K562 (cell line): ENCODE measurements around the gene CREG2. TPM values are rescaled to one million over a fixed set of nuclear protein-coding genes. Genes with fewer than 3 reads are reported as not detected.

Experiments used
- ATAC-seq: fragments of 200-7000 bp; cut with Tn5 transposase; 3 replicates; pipeline ENCODE4 v1.9.1; 2020; ENCODE audit warnings: moderate library complexity
- BruUV-seq: library from RNA; stranded (reverse); fragments of 400-500 nt; replicated peaks from 2 replicates; lab custom pipeline; 2021; lab: Mats Ljungman, UMichigan
- CTCF ChIA-PET: fragments of 300-600 bp; formaldehyde crosslinking; extraction: SDS; loops from one replicate; lab custom pipeline; 2021; ENCODE audit warnings: low intra/inter-chr PET ratio; lab: Yijun Ruan, JAX
- POLR2A ChIA-PET: fragments of 300-600, 350-650 bp; sonication (Branson Sonifier 250); formaldehyde crosslinking; extraction: SDS; loops from one replicate; lab custom pipeline; 2021; ENCODE audit warnings: antibody characterized with exemption, inconsistent platforms; lab: Yijun Ruan, JAX
- DNase-seq, 4 experiments: peaks; one replicate each; pipeline versions ENCODE4 v3.0.0 to v3.0.0-alpha.2; 2011 to 2018; ENCODE audit warnings: low spot score in 3 of 4, mixed read lengths in 3 of 4; ENCODE audit errors: extremely low read depth in 1 of 4
- FAIRE-seq: peaks from 2 replicates; lab custom pipeline; 2011; peaks lifted over from hg19 to GRCh38; lab: Jason Lieb, UNC
- H2AFZ ChIP-seq: 2 replicates; pipeline ENCODE4 v1.6.0; 2011; ENCODE audit warnings: low read depth, low read length, control low read depth, inconsistent platforms
- H3K27ac ChIP-seq: fragments of 200-600 bp; 3 replicates; pipeline ENCODE4 v1.8.0; 2011; ENCODE audit warnings: low read depth, mild to moderate bottlenecking, control low read depth, inconsistent platforms, low read length, moderate library complexity, mixed read lengths; ENCODE audit errors: extremely low read depth
- H3K27me3 ChIP-seq, 2 experiments: fragments of 300-600 bp in 1 of 2; 2 replicates in 1 of 2; 3 replicates in 1 of 2; pipeline versions ENCODE4 v1.6.0 to v1.8.0; 2011; ENCODE audit warnings: inconsistent platforms in 2 of 2, low read length in 2 of 2, mild to moderate bottlenecking in 1 of 2, mixed read lengths in 1 of 2, moderate library complexity in 1 of 2; ENCODE audit not compliant: control insufficient read depth in 2 of 2, insufficient read depth in 2 of 2
- H3K36me3 ChIP-seq: fragments of 300-600 bp; 3 replicates; pipeline ENCODE4 v1.8.0; 2011; ENCODE audit warnings: mild to moderate bottlenecking, low read length, inconsistent platforms; ENCODE audit not compliant: control insufficient read depth, insufficient read depth
- H3K4me1 ChIP-seq, 2 experiments: fragments of 200-600 bp in 1 of 2; replicated peaks in 1 of 2; 2 replicates in 1 of 2; 3 replicates in 1 of 2; pipeline versions ENCODE4 v1.5.1 to v1.8.0; 2011; ENCODE audit warnings: inconsistent platforms in 2 of 2, low read length in 2 of 2, mild to moderate bottlenecking in 1 of 2, mixed read lengths in 1 of 2, moderate library complexity in 1 of 2; ENCODE audit not compliant: control insufficient read depth in 2 of 2, insufficient read depth in 2 of 2
- H3K4me2 ChIP-seq: 2 replicates; pipeline ENCODE4 v1.6.1; 2011; ENCODE audit warnings: low read length, control low read depth, inconsistent platforms, mixed read lengths; ENCODE audit not compliant: insufficient read depth
- H3K4me3 ChIP-seq: fragments of 200-600 bp; sonication (generic), shearing (Covaris generic); 2 replicates; pipeline ENCODE4 v1.5.1; 2016; ENCODE audit warnings: control low read depth, inconsistent platforms
- H3K79me2 ChIP-seq: fragments of 200-600 bp; 3 replicates; pipeline ENCODE4 v1.8.0; 2011; ENCODE audit warnings: low read length, inconsistent platforms; ENCODE audit not compliant: control insufficient read depth, insufficient read depth
- H3K9ac ChIP-seq, 2 experiments: 2 replicates each; pipeline versions ENCODE4 v1.6.0 to v1.6.1; 2011; ENCODE audit warnings: low read depth in 2 of 2, low read length in 2 of 2, control low read depth in 1 of 2, inconsistent platforms in 1 of 2, mild to moderate bottlenecking in 1 of 2, mixed read lengths in 1 of 2; ENCODE audit not compliant: insufficient read depth in 1 of 2
- H3K9me1 ChIP-seq: one replicate; pipeline ENCODE4 v1.6.0; 2011; ENCODE audit warnings: inconsistent platforms, mild to moderate bottlenecking, low read length, moderate library complexity; ENCODE audit not compliant: control insufficient read depth, insufficient read depth
- H3K9me3 ChIP-seq: replicated peaks from 2 replicates; pipeline ENCODE4 v1.5.1; 2011; ENCODE audit warnings: low read depth, low read length, inconsistent platforms; ENCODE audit not compliant: control insufficient read depth, insufficient read depth
- H4K20me1 ChIP-seq: replicated peaks from 2 replicates; pipeline ENCODE4 v1.6.1; 2011; ENCODE audit warnings: low read length, inconsistent platforms, mixed read lengths; ENCODE audit not compliant: control insufficient read depth, insufficient read depth
- E2F8 ChIP-seq: fragments of 450-650 bp; IDR thresholded peaks from 2 replicates; pipeline ENCODE4 v1.7.1; 2018; ENCODE audit warnings: mild to moderate bottlenecking, low read depth; ENCODE audit not compliant: partially characterized antibody
- ETV1 ChIP-seq: fragments of 450-650 bp; conservative IDR thresholded peaks from 2 replicates; pipeline ENCODE4 v1.6.1; 2016; ENCODE audit warnings: missing genetic modification characterization, control low read depth, low read depth, missing compliant biosample characterization
- FOXJ2 ChIP-seq: fragments of 200-800 bp; sonication (Bioruptor generic); IDR thresholded peaks from 2 replicates; pipeline ENCODE4 v1.6.1; 2016; ENCODE audit warnings: missing genetic modification characterization, missing compliant biosample characterization
- HEY1 ChIP-seq: fragments of 250-450 bp; sonication (Bioruptor Pico); IDR thresholded peaks from 2 replicates; pipeline ENCODE4 v1.5.0; 2020; ENCODE audit warnings: mild to moderate bottlenecking, moderate library complexity, borderline replicate concordance
- HSF4 ChIP-seq: fragments of 250-450 bp; sonication (Bioruptor Pico); IDR thresholded peaks from 2 replicates; pipeline ENCODE4 v2.1.2; 2022; ENCODE audit warnings: mild to moderate bottlenecking, moderate library complexity, borderline replicate concordance
- MTA3 ChIP-seq: fragments of 450-650 bp; formaldehyde crosslinking; IDR thresholded peaks from 2 replicates; pipeline ENCODE4 v1.6.1; 2017; ENCODE audit warnings: mild to moderate bottlenecking, borderline replicate concordance
- TAL1 ChIP-seq: fragments of 450-650 bp; IDR thresholded peaks from 2 replicates; pipeline ENCODE4 v1.6.1; 2016; ENCODE audit warnings: mild to moderate bottlenecking
- ZNF224 ChIP-seq: sonication (generic); formaldehyde crosslinking; IDR thresholded peaks from 2 replicates; pipeline ENCODE4 v1.8.0; 2022; ENCODE audit warnings: mild to moderate bottlenecking, missing genetic modification reagents
- ZNF57 ChIP-seq: fragments of 450-650 bp; formaldehyde crosslinking; IDR thresholded peaks from 2 replicates; pipeline ENCODE4 v1.4.0; 2020; ENCODE audit warnings: mild to moderate bottlenecking, moderate library complexity
- ZNF668 ChIP-seq: fragments of 250-450 bp; sonication (Bioruptor Pico); IDR thresholded peaks from 2 replicates; pipeline ENCODE4 v1.8.0; 2022; ENCODE audit warnings: mild to moderate bottlenecking, inconsistent platforms
- WGBS: fragments of 100-300 bp; shearing (Covaris generic); methylation state at CpG from one replicate; pipeline ENCODE4 v1.1.6; 2016; ENCODE audit warnings: low coverage, mixed read lengths; ENCODE audit not compliant: insufficient coverage; ENCODE audit errors: missing lambda C conversion rate; 5-methylcytosine and 5-hydroxymethylcytosine counted together
- in situ Hi-C: fragments of 300-500 bp; cut with MboI; formaldehyde crosslinking; loops from 4 replicates; pipeline ENCODE4 v1.15.0; 2018; ENCODE audit warnings: inconsistent platforms, mixed read lengths
- intact Hi-C: fragments of 100-400 bp; cut with micrococcal nuclease; formaldehyde crosslinking; loops from 2 replicates; pipeline ENCODE4 v1.14.2; 2022
- polyA plus RNA-seq, 8 experiments: library from polyadenylated mRNA; depleted of rRNA in 4 of 8; stranded (reverse) in 5 of 8; unstranded in 3 of 8; fragments of >200 nt; fragmentation: Nextera tagmentation in 2 of 8; fragmentation: Illumina TruSeq in 1 of 8; extraction: Ambion mirVana in 2 of 8; extraction: Trizol in 1 of 8; gene quantifications; 2 replicates each; pipeline versions ENCODE4 v1.2.1 to v1.2.3, GENCODE V29; 2011 to 2014; ENCODE audit warnings: inconsistent platforms in 1 of 8, missing spikeins in 1 of 8
- total RNA-seq, 7 experiments: library from RNA; depleted of rRNA in 6 of 7; stranded (reverse); fragments of >200 nt in 6 of 7; fragmentation: Illumina TruSeq in 2 of 7; extraction: Trizol in 2 of 7; gene quantifications; 2 replicates each; pipeline versions ENCODE4 v1.2.1 to v1.2.3, GENCODE V29; 2011 to 2021; ENCODE audit warnings: low replicate concordance in 1 of 7
- TF ChIP-seq, protein P1 (sequence below): sonication (generic); formaldehyde crosslinking; IDR thresholded peaks from 2 replicates; pipeline ENCODE4 v1.8.0; 2022; ENCODE audit warnings: mild to moderate bottlenecking, missing genetic modification reagents

CREG2 gene
- total and polyA plus RNA-seq, 9 of the 15 experiments (the other 6 are each of a cell fraction or from before 2014, with no cell fraction given), result not detected

GRCh38 chr2:101399021-101399799, 11.9 kb upstream of the CREG2 start:
- BruUV-seq, result no TSS peak
- TF ChIP-seq, protein P1, sequence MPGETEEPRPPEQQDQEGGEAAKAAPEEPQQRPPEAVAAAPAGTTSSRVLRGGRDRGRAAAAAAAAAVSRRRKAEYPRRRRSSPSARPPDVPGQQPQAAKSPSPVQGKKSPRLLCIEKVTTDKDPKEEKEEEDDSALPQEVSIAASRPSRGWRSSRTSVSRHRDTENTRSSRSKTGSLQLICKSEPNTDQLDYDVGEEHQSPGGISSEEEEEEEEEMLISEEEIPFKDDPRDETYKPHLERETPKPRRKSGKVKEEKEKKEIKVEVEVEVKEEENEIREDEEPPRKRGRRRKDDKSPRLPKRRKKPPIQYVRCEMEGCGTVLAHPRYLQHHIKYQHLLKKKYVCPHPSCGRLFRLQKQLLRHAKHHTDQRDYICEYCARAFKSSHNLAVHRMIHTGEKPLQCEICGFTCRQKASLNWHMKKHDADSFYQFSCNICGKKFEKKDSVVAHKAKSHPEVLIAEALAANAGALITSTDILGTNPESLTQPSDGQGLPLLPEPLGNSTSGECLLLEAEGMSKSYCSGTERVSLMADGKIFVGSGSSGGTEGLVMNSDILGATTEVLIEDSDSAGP, result no peak
- TF ChIP-seq HEY1 (CRISPR knock-in tag), result no peak
- no peak for TF ChIP-seq HSF4 (CRISPR knock-in tag)
- no peak for TF ChIP-seq MTA3
- TF ChIP-seq ZNF57 (CRISPR knock-in tag), result no peak
- no peak for TF ChIP-seq E2F8
- no peak for TF ChIP-seq ZNF668 (CRISPR knock-in tag)
- no peak for TF ChIP-seq FOXJ2 (tag)
- TF ChIP-seq ZNF224 (CRISPR knock-in tag), result no peak
- TF ChIP-seq ETV1, result no peak
- TF ChIP-seq TAL1, result no peak

More at GRCh38 chr2:101399021-101399799, 11.9 kb upstream of the CREG2 start:
- Histone ChIP-seq H3K79me2 (no peaks in the 10 kb centered on the region), H3K4me3 (no peak overlapping the region), H2AFZ (no peak overlapping the region), H3K9me1 (no peaks in the 10 kb centered on the region), H3K36me3 (no peaks in the 10 kb centered on the region), H3K9me3 (no peaks in the 10 kb centered on the region), H4K20me1 (peaks cover 7% of the 10 kb centered on the region; the same call in 1 of the 2 replicates), H3K9ac (no peak overlapping the region), H3K27me3 (peaks cover 31 to 54% of the 10 kb centered on the region in 2 experiments), H3K4me1 (no peaks in the 10 kb centered on the region), H3K4me2 (no peak overlapping the region), H3K27ac (no peak overlapping the region)
- CTCF ChIA-PET, result no interaction called here
- under 1% methylated on average over 11 of the region's 11 CpGs for WGBS
- intact Hi-C loops, result no loop called here
- no peak for ATAC-seq
- no peak for FAIRE-seq
- DNase-seq, result no peak
- in situ Hi-C loops, result no loop called here
- POLR2A ChIA-PET, result interaction anchor here (0.7 kb wide), 1 partner anchor 50 kb away, joined by 3 read pairs; no protein-coding TSS in a partner anchor
